Sigmoid colon (tissue), 4 donors: ENCODE data around the gene ZNF346.

Experiments
- CTCF ChIP-seq, 4 experiments: fragments of 450-650 bp in 3 of 4; fragments of 200-600 bp in 1 of 4; IDR thresholded peaks; one replicate each; pipeline ENCODE4 v1.5.1; 2016 to 2019; ENCODE audit warnings: antibody characterized with exemption in 4 of 4, mild to moderate bottlenecking in 3 of 4, moderate library complexity in 2 of 4
- EP300 ChIP-seq, 4 donors: sonication (generic); formaldehyde crosslinking; IDR thresholded peaks; one replicate each; pipeline ENCODE4 v1.6.1; 2017; ENCODE audit warnings: antibody characterized with exemption in 4 of 4
- POLR2A ChIP-seq, 2 donors: fragments of 450-650 bp; IDR thresholded peaks; one replicate each; pipeline ENCODE4 v1.6.1; 2016; ENCODE audit warnings: antibody characterized with exemption in 2 of 2, mild to moderate bottlenecking in 2 of 2, moderate library complexity in 2 of 2
- POLR2AphosphoS5 ChIP-seq, 4 donors: sonication (generic); formaldehyde crosslinking; IDR thresholded peaks; one replicate each; pipeline ENCODE4 v1.6.1; 2017; ENCODE audit warnings: antibody characterized with exemption in 4 of 4

- TF ChIP-seq CTCF (IDR thresholded peaks at IDR 0.05) = no peak
- no peak for TF ChIP-seq POLR2A (IDR thresholded peaks at IDR 0.05)
- no peak for TF ChIP-seq EP300 (IDR thresholded peaks at IDR 0.05)
- no peak for TF ChIP-seq POLR2AphosphoS5 (IDR thresholded peaks at IDR 0.05)
Observed at GRCh38 chr5:177112589-177113220, 90.2 kb downstream of the ZNF346 start.
